ENCODE measurements around the gene ALDH1A1.

The ALDH1A1 gene

GRCh38 chr9:72984991-72985390 is 32.1 kb upstream of the ALDH1A1 start:
- no peak for ATAC-seq
- no peak for TF ChIP-seq ZNF70 (CRISPR knock-in tag; IDR thresholded peaks at IDR 0.05)
- no peak for TF ChIP-seq TOX (CRISPR knock-in tag; IDR thresholded peaks at IDR 0.05; ENCODE audit: borderline replicate concordance)
- TF ChIP-seq CSDC2 (CRISPR knock-in tag; IDR thresholded peaks at IDR 0.05), result no peak
- no peak for TF ChIP-seq OSR1 (CRISPR knock-in tag; IDR thresholded peaks at IDR 0.05)
- no peak for TF ChIP-seq POU6F1 (CRISPR knock-in tag; IDR thresholded peaks at IDR 0.05; ENCODE audit: borderline replicate concordance, low read depth)

- no peak for ATAC-seq
- no peak for TF ChIP-seq OSR1 (CRISPR knock-in tag; IDR thresholded peaks at IDR 0.05)
- TF ChIP-seq ZNF70 (CRISPR knock-in tag; IDR thresholded peaks at IDR 0.05), result no peak
- no peak for TF ChIP-seq GLIS3 (CRISPR knock-in tag; IDR thresholded peaks at IDR 0.05)
- no peak for TF ChIP-seq PPARA (CRISPR knock-in tag; IDR thresholded peaks at IDR 0.05; ENCODE audit: borderline replicate concordance)
- TF ChIP-seq TOX (CRISPR knock-in tag; IDR thresholded peaks at IDR 0.05; ENCODE audit: borderline replicate concordance), result no peak
- TF ChIP-seq ZFP30 (CRISPR knock-in tag; IDR thresholded peaks at IDR 0.05), result no peak
- TF ChIP-seq ISL1 (CRISPR knock-in tag; IDR thresholded peaks at IDR 0.05), result no peak
- no peak for TF ChIP-seq CSRNP3 (CRISPR knock-in tag; IDR thresholded peaks at IDR 0.05)
- no peak for TF ChIP-seq ZC3H10 (CRISPR knock-in tag; IDR thresholded peaks at IDR 0.05)
- TF ChIP-seq POU6F1 (CRISPR knock-in tag; IDR thresholded peaks at IDR 0.05; ENCODE audit: borderline replicate concordance, low read depth), result no peak
- no peak for TF ChIP-seq RARB (CRISPR knock-in tag; IDR thresholded peaks at IDR 0.05)
Measured at GRCh38 chr9:72984226-72984947, 31.5 kb upstream of the ALDH1A1 start.

GRCh38 chr9:72983512-72984225 is 30.8 kb upstream of the ALDH1A1 start:
- TF ChIP-seq TOX (CRISPR knock-in tag; IDR thresholded peaks at IDR 0.05; ENCODE audit: borderline replicate concordance) (no peak), TSHZ2 (CRISPR knock-in tag; IDR thresholded peaks at IDR 0.05) (no peak), ZNF8 (CRISPR knock-in tag; IDR thresholded peaks at IDR 0.05) (no peak), POU6F1 (CRISPR knock-in tag; IDR thresholded peaks at IDR 0.05; ENCODE audit: borderline replicate concordance, low read depth) (no peak), CREB5 (CRISPR knock-in tag; IDR thresholded peaks at IDR 0.05; ENCODE audit: low read depth) (no peak), ESRRG (CRISPR knock-in tag; IDR thresholded peaks at IDR 0.05) (no peak), ZFP3 (CRISPR knock-in tag; IDR thresholded peaks at IDR 0.05) (no peak), GLIS3 (CRISPR knock-in tag; IDR thresholded peaks at IDR 0.05) (no peak)
- ATAC-seq, result no peak
